Measurements from ENCODE around the gene BEND4.

DNA sequence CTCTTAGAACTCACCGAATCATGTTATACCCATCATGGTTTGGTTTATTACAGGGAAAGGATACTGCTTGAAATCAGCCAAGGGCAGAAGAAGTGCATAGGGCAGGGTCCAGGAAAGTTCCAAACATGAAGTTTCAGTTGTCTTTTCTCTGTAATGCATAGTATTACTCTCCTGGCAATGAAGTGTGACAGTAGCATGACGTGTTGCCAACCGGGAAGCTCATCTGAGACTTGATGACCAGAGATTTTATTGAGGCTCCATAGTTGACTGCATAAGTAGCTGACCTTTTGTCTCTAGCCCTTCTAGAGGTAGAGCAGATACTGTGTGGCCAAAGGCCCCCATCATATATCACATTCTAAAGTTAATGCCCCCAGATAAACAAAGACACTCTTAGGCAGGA, 72.1 kb downstream of the BEND4 start:
- TF ChIP-seq, protein P1, sequence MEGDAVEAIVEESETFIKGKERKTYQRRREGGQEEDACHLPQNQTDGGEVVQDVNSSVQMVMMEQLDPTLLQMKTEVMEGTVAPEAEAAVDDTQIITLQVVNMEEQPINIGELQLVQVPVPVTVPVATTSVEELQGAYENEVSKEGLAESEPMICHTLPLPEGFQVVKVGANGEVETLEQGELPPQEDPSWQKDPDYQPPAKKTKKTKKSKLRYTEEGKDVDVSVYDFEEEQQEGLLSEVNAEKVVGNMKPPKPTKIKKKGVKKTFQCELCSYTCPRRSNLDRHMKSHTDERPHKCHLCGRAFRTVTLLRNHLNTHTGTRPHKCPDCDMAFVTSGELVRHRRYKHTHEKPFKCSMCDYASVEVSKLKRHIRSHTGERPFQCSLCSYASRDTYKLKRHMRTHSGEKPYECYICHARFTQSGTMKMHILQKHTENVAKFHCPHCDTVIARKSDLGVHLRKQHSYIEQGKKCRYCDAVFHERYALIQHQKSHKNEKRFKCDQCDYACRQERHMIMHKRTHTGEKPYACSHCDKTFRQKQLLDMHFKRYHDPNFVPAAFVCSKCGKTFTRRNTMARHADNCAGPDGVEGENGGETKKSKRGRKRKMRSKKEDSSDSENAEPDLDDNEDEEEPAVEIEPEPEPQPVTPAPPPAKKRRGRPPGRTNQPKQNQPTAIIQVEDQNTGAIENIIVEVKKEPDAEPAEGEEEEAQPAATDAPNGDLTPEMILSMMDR (conservative IDR thresholded peaks at IDR 0.05) = no peak
- no peak for TF ChIP-seq ZFX (IDR thresholded peaks at IDR 0.05)

Measured in C4-2B (cell line).